ENCODE data around the gene TERB1. TPM values are rescaled to one million over a fixed set of nuclear protein-coding genes. Genes with fewer than 3 reads are reported as not detected.

Gene TERB1
- total RNA-seq, 1 experiment from 2014 or later, result not detected

DNA sequence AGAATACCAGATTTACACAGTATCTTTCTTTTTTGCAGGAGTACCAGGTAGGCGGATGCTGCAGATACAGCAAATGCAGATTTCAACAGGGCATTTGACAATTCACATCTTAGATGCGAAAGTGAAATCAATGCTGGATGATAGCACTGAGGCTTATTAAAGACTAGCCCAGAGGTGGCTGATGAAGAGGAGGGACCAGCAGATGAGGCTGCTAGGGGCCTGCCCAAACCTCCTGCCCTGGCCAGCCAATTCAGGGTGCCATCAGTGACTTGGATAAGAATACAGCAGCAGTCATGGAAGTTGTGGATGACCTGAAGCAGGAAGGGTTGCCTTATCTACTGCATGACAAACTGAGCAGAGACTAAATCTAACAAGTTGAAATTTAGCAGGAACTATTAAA is 48.4 kb downstream of the TERB1 start:
- ATAC-seq (no peak), DNase-seq (ENCODE audit: low read depth, low spot score) (no peak)
- no TSS peak for BruUV-seq (replicated peaks)
- Histone ChIP-seq H3K27me3 (ENCODE audit: insufficient read depth, low read length) (no peaks in the 10 kb centered on the region), H3K79me2 (ENCODE audit: insufficient read depth, low read length) (peaks cover 34% of the 10 kb centered on the region), H3K27ac (ENCODE audit: low read depth, low read length) (no peak overlapping the region), H2AFZ (ENCODE audit: low read depth, low read length, poor library complexity, severe bottlenecking) (no peak overlapping the region), H3K9ac (ENCODE audit: low read length) (no peak overlapping the region), H3K36me3 (ENCODE audit: control insufficient read depth in 1 of 2, insufficient read depth in 2 of 2, low read length in 2 of 2) (peaks cover 10 to 12% of the 10 kb centered on the region in 2 experiments; a peak in 3 of 4 replicates), H3K4me1 (ENCODE audit: control insufficient read depth in 1 of 2, insufficient read depth in 2 of 2, low read length in 2 of 2) (peaks cover 12 to 19% of the 10 kb centered on the region in 2 experiments), H3K4me2 (ENCODE audit: low read length) (no peak overlapping the region), H3K9me3 (ENCODE audit: control insufficient read depth in 1 of 2, insufficient read depth in 1 of 2, low read depth in 1 of 2, low read length in 2 of 2) (0 out of 4 replicates have a peak, but pooled peaks cover 0 to 5% of the 10 kb centered on the region in 2 experiments), H3K4me3 (replicated peaks in 1 of 2; ENCODE audit: low read depth in 1 of 2, low read length in 2 of 2) (no peak overlapping the region), H4K20me1 (ENCODE audit: insufficient read depth) (no peaks in the 10 kb centered on the region), H3K9me2 (ENCODE audit: insufficient read depth) (no peaks in the 10 kb centered on the region)
- ChIA-PET POLR2A (no interaction called here), CTCF (interaction anchor here (1.0 to 2.8 kb wide), 3 partner anchors 12 to 99 kb away, joined by 3 to 22 read pairs (median 4); no protein-coding TSS in a partner anchor), RAD21 (ENCODE audit: low non-redundant PET in 1 of 2, low total read pairs in 2 of 2, uncharacterized antibody in 2 of 2, unreplicated experiment in 2 of 2) (no interaction called here)
- TF ChIP-seq CBX3 (IDR thresholded peaks at IDR 0.05; ENCODE audit: low read depth), result 0 out of 2 replicates have a peak, but pooled peaks have one; percentile 28
- no peak for TF ChIP-seq SIN3A (IDR thresholded peaks at IDR 0.05; ENCODE audit: low read depth)
- intact Hi-C loops (cut with micrococcal nuclease), result no loop called here

DNA sequence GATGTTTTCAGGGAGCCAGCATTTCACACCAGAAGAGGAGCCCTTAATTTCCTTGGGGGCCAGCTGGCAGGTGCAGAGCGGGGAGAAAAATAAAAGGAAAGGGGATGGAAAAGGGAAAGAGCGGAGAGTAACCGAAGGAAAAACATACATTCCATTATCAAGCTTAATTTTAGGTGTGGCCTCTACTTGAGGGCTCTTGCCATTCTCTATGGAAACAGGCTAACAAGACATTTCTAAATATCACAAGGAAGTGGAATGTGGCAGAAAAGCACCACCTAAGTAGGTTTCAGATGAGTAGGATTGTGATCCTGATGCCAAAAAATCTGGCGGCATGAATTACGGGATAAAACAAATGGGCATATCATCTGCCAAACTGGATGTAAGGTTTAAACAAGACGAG is 49.0 kb downstream of the TERB1 start:
- peaks cover 10 to 15% of the 10 kb centered on the region in 2 experiments; a peak in 3 of 4 replicates for H3K36me3 ChIP-seq (ENCODE audit: control insufficient read depth in 1 of 2, insufficient read depth in 2 of 2, low read length in 2 of 2)

More for the DNA sequence above, 49.0 kb downstream of the TERB1 start:
- Histone ChIP-seq H4K20me1 (ENCODE audit: insufficient read depth) (no peaks in the 10 kb centered on the region), H3K79me2 (ENCODE audit: insufficient read depth, low read length) (peaks cover 39% of the 10 kb centered on the region), H3K4me3 (replicated peaks in 1 of 2; ENCODE audit: low read depth in 1 of 2, low read length in 2 of 2) (peak overlapping the region in 1 of 2 experiments; percentile 90; a peak in 2 of 4 replicates), H3K4me1 (ENCODE audit: control insufficient read depth in 1 of 2, insufficient read depth in 2 of 2, low read length in 2 of 2) (peaks cover 12 to 19% of the 10 kb centered on the region in 2 experiments), H2AFZ (ENCODE audit: low read depth, low read length, poor library complexity, severe bottlenecking) (peak overlapping the region; percentile 97), H3K9ac (ENCODE audit: low read length) (peak overlapping the region; percentile 88), H3K4me2 (ENCODE audit: low read length) (peak overlapping the region; percentile 90), H3K9me2 (ENCODE audit: insufficient read depth) (no peaks in the 10 kb centered on the region), H3K27me3 (ENCODE audit: insufficient read depth, low read length) (no peaks in the 10 kb centered on the region), H3K27ac (ENCODE audit: low read depth, low read length) (no peak overlapping the region), H3K9me3 (ENCODE audit: control insufficient read depth in 1 of 2, insufficient read depth in 1 of 2, low read depth in 1 of 2, low read length in 2 of 2) (0 out of 4 replicates have a peak, but pooled peaks cover 0 to 5% of the 10 kb centered on the region in 2 experiments)
- ChIA-PET POLR2A (no interaction called here), RAD21 (ENCODE audit: low non-redundant PET in 1 of 2, low total read pairs in 2 of 2, uncharacterized antibody in 2 of 2, unreplicated experiment in 2 of 2) (no interaction called here), CTCF (interaction anchor here (0.8 to 2.8 kb wide), 6 partner anchors 11 to 100 kb away, joined by 3 to 22 read pairs (median 4); no protein-coding TSS in a partner anchor)
- no TSS peak for BruUV-seq (replicated peaks)
- intact Hi-C loops (cut with micrococcal nuclease), result no loop called here
- no peak for DNase-seq (ENCODE audit: low read depth, low spot score)
- no peak for ATAC-seq
- TF ChIP-seq, protein P1, sequence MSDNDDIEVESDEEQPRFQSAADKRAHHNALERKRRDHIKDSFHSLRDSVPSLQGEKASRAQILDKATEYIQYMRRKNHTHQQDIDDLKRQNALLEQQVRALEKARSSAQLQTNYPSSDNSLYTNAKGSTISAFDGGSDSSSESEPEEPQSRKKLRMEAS (IDR thresholded peaks at IDR 0.05), result no peak
- no peak for TF ChIP-seq SIN3A (IDR thresholded peaks at IDR 0.05; ENCODE audit: low read depth)
- TF ChIP-seq, protein P2, sequence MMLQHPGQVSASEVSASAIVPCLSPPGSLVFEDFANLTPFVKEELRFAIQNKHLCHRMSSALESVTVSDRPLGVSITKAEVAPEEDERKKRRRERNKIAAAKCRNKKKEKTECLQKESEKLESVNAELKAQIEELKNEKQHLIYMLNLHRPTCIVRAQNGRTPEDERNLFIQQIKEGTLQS (IDR thresholded peaks at IDR 0.05), result no peak
- no peak for TF ChIP-seq FOSL1 (IDR thresholded peaks at IDR 0.05; ENCODE audit: low read depth)
